SW 1271 (cell line): ENCODE results near the gene FRMD4B.

ENCODE experiments used
- DNase-seq, 2 experiments: peaks; one replicate each; lab custom pipeline; 2025; lab: John Stamatoyannopoulos, UW

FRMD4B gene

GRCh38 chr3:69364354-69364753 is 21.5 kb downstream of the FRMD4B start:
- no peak for DNase-seq

- DNase-seq = no peak
Measured at GRCh38 chr3:69360690-69361089, 25.2 kb downstream of the FRMD4B start.

GRCh38 chr3:69359916-69360315 is 26.0 kb downstream of the FRMD4B start:
- no peak for DNase-seq

GRCh38 chr3:69359339-69359893 is 26.5 kb downstream of the FRMD4B start:
- no peak for DNase-seq

- no peak for DNase-seq
Measured at GRCh38 chr3:69357196-69357595, 28.7 kb downstream of the FRMD4B start.

- DNase-seq = no peak
Measured at GRCh38 chr3:69354948-69355347, 30.9 kb downstream of the FRMD4B start.

GRCh38 chr3:69353503-69353902 is 32.4 kb downstream of the FRMD4B start:
- no peak for DNase-seq

GRCh38 chr3:69353088-69353478 is 32.8 kb downstream of the FRMD4B start:
- DNase-seq = no peak

GRCh38 chr3:69352305-69353087 is 33.4 kb downstream of the FRMD4B start:
- DNase-seq = no peak

GRCh38 chr3:69343875-69344274 is 42.0 kb downstream of the FRMD4B start:
- no peak for DNase-seq

GRCh38 chr3:69342074-69342473 is 43.8 kb downstream of the FRMD4B start:
- DNase-seq = no peak

GRCh38 chr3:69339760-69340159 is 46.1 kb downstream of the FRMD4B start:
- no peak for DNase-seq

- no peak for DNase-seq
Measured at GRCh38 chr3:69338911-69339310, 47.0 kb downstream of the FRMD4B start.

GRCh38 chr3:69332934-69333333 is 53.0 kb downstream of the FRMD4B start:
- DNase-seq = no peak

- DNase-seq = no peak
Measured at GRCh38 chr3:69330891-69331400, 54.9 kb downstream of the FRMD4B start.

GRCh38 chr3:69329892-69330291 is 56.0 kb downstream of the FRMD4B start:
- DNase-seq = no peak

- DNase-seq = no peak
Measured at GRCh38 chr3:69328963-69329302, 57.0 kb downstream of the FRMD4B start.

GRCh38 chr3:69328103-69328962 is 57.6 kb downstream of the FRMD4B start:
- no peak for DNase-seq

- DNase-seq = no peak
Measured at GRCh38 chr3:69326855-69327300, 59.0 kb downstream of the FRMD4B start.

- DNase-seq = no peak
Measured at GRCh38 chr3:69325151-69325550, 60.7 kb downstream of the FRMD4B start.

GRCh38 chr3:69324362-69325025 is 61.4 kb downstream of the FRMD4B start:
- DNase-seq = no peak

GRCh38 chr3:69323941-69324340 is 61.9 kb downstream of the FRMD4B start:
- no peak for DNase-seq
